Loucy (cell line): Measurements from ENCODE around the gene RPA3.

Experiments
- CTCF ChIP-seq: fragments of 200-600 bp; sonication (generic); conservative IDR thresholded peaks from 2 replicates; pipeline ENCODE4 v1.5.1; 2014; ENCODE audit warnings: mild to moderate bottlenecking, antibody characterized with exemption, low read length
- EZH2phosphoT487 ChIP-seq: fragments of 200-600 bp; IDR thresholded peaks from 2 replicates; pipeline ENCODE4 v1.6.1; 2018; ENCODE audit warnings: antibody characterized with exemption, mild to moderate bottlenecking, moderate library complexity, borderline replicate concordance

GRCh38 chr7:7750571-7751242, 32.3 kb upstream of the RPA3 start:
- TF ChIP-seq CTCF (no peak), EZH2phosphoT487 (no peak)
